Islet of Langerhans (tissue), 1 donor: ENCODE data around the gene POLA2.
"Not testable (repeated sequence)": the region's sequence is repeated elsewhere in the genome, so short reads cannot be mapped to it uniquely, and the experiment has no call there.

ENCODE experiments used
- FAIRE-seq: peaks from one replicate; lab custom pipeline; 2011; peaks lifted over from hg19 to GRCh38; lab: Jason Lieb, UNC

The POLA2 gene

DNA sequence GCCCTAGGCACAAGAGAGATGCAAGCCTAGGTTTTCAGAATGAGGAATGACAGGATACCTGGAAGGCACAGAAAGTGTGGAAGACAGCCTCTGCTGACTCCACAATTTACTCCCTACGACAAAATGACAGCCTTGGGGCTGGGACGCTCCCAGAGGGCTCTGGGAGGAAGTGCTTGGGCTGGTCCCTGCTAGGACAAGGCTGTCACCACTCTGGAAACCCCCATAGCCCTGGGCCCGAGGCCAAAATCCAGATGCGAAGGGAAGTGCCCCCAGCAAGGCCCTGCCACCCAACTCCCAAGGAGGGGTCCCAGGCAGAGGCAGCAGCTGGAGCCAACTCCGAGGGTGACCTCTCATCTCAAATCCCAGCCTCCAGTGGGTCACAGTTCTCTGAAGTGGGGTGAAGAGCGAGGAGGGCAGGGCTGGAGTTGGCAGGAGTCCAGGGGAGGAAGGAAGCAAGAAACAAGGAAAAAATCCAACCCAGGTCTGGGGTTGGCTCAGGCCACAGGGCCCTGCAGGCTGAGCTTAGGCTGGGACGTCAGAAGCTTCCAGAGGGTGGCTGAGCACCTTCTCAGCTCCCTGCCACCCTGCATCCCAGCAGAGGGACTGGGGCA is 46.6 kb downstream of the POLA2 start:
- no peak for FAIRE-seq

DNA sequence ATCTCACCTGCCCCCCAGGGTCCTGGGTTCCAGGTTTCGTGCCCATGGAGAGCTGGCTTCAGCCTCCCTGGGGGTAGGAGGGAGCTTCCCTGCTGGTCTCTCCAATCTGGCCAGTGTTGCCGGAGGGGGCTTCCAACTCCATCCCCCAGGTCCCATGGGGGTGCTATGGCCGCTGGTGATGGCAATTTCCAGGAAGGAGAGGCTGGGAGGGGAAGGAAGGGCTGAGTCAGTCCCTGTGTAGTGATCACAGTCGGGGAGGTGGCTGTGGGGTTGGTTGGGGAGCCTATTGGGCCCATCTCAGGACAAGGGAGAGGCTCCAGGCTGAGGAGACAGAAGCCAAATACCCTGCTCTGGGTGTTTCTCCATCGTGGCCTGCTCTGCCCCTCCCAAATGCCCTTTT is 47.2 kb downstream of the POLA2 start:
- no peak for FAIRE-seq

DNA sequence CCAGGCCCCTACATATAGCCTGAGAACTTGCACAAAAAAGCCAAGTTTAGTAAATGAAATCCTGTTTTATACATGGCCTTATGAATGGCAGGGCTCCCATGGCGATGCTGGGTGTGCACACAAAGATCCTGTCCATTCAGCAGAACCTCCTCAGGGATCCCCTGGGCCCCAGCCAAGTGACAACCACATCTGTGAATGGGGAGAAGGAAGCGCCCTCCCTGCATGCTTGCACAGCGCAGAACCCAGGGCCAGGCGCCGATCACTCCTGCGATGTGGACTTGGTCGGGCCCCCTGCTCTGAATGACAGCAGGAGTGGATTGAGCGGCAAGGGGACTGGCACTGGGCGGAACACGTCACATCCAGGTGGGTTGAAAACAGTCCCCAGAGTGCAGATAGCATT is 48.5 kb downstream of the POLA2 start:
- no peak for FAIRE-seq

DNA sequence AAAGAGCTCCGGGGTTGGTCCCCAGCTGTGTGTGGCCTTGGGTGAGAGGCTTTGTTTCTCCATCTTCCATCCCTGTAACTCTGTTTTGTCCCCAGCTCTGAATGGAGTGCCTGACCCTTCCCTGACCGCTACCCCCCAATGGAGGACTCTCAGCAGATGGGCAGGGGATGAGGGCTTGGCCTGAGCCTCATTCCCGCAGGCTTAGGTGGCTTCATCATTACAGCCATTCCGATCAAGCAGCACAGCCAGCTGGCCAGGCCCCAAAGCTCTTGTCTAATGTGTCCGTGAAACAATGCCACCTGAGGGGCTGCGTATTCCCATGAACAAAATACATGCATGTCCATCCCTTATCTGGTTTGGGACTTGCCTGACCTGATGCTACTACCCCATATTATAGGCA is 49.0 kb downstream of the POLA2 start:
- FAIRE-seq, result no peak

DNA sequence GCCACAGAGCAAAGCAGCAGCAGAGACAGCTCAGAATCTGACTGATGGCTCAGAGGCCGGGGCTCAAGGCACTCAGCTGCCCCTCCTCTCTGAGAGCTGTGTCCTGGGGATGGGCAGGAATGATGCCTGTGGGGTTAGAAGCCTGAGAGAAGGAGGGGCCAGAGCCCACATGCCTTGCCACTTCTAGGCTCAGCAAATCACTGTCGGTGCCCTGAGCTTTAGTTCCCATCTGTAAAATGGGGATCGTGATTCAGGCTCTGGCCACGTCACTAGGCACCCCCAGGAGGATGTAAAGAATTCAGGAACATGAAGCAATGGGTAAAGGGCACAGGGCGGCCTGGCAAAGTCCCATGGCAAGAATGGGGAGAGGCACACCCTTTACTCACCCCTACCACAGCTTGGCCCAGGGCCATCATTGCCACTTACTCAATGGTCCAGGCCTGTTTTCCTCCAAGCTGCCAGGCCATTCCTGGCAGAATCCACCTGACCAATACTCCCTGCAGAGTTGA is 49.5 kb downstream of the POLA2 start:
- no peak for FAIRE-seq

DNA sequence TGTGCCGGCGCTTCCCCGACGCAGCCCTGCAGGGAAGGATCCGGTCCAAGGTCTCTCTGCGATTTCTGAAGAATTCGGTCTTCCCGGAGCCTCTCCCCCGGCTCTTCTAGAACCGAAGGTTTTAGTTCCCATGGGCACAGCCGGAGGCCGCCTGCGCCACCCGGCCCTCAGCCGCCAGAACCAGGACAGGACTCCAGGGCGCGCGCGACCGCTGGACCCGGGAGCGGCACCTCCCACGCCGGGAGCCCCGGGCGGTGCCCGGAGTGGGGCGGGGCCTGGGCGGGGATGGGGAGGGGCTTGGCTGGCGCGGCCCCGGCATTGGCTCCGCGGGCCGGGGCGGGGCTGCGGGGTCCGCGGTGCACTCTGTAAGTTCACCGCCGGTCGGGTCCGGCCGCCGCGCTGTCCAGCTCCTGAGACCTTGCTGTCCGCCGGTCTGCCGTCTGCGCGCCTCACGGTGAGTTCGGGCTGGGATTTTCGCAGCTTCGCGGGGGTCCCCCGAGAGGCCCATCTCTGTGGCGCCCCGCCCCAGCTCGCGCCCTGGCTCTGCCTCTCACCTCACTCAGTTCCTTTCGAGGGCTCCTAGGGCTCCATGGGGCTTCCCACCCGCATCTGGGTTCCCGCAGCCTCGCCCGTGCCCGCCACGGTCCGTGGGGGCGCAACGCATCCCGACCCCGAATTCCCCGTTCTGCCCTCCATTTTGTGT is 52.9 kb downstream of the POLA2 start, which contains the start of gene CDC42EP2:
Gene CDC42EP2 (plus strand): TSS at position 366 of the 703 bp plus-strand sequence. CDS start 6,033 bp downstream, outside the sequence.
- no peak for FAIRE-seq

DNA sequence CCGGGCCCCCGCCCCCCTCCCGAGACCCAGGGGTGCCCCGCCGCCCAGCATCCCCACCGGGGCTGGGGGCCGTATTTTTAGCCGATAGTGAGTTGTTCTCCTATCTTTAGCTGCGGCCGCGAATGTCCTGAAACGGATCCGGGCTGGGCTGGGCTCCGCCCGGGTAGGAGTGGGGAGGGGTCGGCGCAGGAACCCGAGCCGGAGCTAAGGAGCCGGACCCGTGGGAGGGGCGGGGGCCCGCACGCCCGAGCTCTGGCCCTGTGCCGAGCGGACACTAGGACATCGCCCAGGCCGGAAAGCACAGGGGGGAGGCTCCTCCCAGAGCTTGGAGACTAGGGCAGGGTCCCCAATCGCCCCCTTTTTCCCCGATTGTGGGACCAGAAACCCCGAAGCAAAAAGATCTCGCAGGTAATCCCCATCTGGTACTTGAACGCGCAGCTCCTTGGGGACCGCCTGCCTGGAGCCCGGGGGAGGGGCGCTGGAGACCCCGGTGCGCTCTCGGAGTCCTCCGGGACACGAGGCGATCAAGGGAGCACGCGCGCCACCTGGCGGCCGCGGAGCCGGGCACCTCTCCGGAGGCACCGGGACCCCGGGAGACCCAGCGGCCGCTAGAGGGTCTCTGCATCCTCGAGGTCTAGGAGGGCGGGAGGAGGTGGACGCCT is 53.6 kb downstream of the POLA2 start:
- FAIRE-seq, result no peak

DNA sequence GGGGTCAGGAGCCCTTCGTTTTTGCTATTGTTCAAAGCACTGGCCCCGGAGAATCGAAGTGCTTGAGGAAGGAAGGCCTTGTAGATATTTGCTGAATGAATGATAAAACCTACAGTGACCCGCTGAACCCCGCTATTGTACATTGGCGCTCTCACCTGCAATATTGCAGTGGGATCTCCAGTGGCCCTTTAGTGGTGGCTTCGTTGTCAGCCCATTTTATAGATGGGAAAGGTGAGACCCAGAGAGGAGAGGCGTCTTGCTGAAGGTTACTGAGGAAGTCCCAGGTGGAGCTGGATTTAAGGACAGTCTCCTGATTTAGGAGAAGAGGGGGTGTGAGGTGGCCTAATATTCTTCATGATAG is 54.1 kb downstream of the POLA2 start:
- no peak for FAIRE-seq

DNA sequence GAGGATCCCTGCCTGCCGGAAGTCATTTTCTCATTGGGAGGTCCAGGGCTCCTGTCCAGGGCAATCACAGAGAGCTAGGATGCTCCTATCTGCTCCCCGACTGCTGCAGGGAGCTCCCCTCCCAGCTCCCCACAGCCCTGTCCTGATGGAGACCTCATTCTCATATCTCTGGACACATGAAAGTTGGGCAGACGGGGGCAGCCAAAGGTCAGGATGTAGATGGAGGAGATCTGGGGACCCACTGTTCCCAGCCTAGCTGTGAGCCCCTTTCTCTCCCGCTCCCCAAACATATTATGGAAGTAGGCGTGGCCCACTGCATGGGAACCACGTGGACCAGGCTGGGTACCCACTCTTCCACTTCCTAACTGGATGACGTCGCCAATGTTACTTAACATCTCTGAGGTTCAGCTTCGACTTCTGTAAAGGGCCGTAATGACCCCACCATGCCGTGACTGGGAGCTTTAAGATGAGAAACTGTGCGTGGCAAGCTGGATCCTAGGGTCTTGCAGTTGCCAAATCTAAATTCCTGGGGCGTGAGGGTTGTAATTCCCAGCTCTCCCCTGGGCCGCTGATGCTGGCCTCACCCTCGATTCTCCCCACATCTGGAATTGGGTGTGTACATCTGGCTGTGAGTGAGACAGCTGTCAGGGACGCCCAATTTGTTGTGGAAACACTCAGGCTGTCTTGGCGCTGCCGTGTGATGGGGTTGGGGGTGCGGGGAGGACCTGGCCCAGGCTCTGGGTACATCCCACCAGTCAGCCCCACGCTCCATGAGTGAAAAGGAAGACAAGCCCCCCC is 54.7 kb downstream of the POLA2 start:
- FAIRE-seq, result no peak

DNA sequence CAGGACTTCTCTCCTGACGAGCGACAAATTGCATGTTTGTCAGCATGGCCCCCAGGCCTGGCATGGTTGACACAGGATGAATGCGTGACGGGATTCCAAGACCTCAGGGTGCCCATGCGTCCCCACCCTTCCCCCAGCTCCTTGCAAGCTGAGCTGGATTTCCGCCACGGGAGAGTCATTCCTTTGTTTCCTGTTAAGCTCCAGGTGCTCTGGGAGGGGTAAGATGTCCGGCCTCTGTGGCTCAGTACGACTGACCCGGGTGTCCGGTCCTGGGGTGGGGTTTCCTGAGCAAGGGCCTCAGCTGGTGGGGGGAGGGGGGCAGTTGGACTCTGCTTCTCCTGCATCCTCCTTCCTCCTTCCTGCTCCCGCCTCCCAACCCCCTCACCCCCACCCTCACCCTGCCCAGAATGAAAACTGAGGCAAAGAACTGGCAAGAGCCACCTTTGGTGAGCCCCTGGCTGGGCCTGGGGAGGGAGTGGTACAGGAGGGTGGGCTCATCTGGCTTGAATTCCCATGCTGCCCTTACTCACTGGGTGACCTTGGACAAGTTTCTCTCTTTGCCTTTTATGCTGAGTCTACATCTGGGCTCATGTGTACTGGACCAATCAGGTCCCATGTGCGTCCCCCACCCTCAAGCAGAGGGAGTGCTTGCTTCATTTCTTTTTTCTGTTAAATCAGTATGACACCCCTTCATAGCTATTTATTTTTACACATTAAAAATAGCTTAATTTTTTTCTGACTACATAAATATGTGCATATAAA is 55.4 kb downstream of the POLA2 start:
- no peak for FAIRE-seq

DNA sequence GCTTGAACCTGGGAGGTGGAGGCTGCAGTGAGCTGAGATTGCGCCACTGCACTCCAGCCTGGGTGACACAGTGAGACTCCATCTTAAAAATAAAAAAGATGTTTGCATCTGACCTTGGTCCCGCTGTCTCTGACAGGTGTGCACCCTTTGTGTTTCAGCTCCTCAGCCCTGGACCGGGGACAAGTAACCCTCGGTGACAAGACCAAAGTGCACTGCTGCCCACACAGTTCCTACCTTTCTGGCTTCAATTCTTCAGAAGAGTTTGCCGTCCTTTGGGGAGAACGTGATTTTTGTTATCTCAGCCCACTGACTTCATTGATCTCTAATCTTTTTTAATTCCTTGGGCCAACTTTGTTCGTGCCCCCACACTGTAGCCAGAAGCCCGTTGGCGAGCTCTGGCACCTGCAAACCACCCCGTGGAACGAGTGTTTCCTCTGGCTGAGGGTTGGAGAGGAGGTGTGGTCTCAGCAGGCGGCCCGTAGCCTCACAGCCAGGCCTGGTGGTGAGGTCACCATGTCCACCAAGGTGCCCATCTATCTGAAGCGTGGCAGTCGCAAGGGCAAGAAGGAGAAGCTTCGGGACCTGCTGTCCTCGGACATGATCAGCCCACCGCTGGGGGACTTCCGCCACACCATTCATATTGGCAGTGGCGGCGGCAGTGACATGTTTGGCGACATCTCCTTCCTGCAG is 58.8 kb downstream of the POLA2 start:
- FAIRE-seq, result no peak

DNA sequence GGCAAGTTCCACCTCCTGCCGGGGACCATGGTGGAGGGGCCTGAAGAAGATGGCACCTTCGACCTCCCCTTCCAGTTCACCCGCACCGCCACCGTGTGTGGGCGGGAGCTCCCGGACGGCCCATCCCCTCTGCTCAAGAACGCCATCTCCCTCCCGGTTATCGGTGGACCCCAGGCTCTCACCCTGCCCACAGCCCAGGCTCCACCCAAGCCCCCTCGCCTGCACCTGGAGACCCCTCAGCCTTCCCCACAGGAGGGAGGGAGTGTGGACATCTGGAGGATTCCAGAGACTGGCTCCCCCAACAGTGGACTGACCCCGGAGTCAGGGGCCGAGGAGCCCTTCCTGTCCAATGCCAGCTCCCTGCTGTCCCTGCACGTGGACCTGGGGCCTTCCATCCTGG is 59.3 kb downstream of the POLA2 start:
- FAIRE-seq, result no peak

DNA sequence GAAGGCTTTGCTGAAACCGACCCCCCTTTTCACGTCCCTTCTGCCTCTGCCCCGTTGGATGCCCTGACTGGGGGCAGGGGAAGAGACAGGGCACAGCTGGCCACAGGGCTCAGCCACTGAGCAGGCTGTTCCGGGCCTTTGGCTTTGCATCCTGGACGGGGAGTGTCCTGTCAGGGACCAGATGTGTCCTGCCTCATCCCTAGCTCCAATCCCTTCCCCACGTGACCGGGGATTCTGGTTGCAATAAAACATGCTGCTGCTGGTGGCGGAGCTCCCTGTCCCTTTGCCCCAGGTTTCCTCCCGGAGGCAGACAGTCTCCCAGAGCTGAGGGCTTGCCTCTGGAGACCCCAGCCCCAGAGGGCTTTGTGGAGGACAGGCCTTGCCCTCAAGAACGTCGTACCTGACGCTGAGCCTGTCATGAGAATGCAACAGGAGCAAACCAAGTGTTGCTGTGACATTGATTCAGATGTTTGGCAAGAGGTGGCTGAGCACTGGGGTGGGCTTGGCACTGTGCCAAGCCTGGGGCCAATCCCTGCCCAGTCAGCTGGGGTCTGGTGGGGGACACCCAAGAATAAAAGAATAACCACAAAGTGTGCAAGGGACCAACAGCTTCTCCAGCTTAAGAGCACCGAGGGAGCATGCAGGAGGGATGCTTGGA is 60.2 kb downstream of the POLA2 start:
- no peak for FAIRE-seq

DNA sequence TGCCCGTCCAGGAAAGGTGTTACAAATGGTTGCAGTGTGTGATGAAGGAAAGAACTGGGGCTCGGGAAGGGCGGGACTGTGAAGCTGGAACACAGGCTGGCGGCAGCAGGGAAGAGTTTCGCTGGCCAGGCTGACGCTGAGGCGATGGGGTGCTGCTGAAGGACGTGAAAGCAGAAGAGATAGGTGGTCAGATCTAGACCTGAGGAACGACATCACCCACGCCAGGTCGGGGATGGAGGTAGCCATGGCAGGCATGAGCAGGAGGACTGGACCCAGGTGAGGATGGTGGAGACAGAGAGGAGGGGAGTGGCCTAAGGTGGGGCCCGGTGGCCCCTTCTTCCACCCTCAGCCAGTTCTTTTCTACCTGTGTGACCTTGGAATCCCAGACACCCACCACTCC is 62.1 kb downstream of the POLA2 start:
- no peak for FAIRE-seq

DNA sequence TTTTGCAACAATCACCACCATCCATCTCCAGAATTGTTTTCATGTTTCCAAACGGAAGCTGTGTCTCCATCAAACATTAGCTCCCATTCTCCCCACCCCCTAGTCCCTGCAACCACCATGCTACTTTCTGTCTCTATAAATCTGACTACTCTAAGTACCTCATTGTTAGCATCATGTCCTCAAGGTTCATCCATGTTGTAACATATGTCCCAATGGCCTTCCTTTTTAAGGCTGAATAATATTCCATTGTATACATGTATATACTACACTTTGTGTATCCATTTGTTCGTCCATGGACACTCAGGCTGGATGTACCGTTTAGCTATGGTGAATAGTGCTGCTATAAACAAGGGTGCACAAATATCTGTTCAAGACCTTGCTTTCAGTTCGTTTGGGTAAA is 63.7 kb downstream of the POLA2 start:
- FAIRE-seq, result no peak

DNA sequence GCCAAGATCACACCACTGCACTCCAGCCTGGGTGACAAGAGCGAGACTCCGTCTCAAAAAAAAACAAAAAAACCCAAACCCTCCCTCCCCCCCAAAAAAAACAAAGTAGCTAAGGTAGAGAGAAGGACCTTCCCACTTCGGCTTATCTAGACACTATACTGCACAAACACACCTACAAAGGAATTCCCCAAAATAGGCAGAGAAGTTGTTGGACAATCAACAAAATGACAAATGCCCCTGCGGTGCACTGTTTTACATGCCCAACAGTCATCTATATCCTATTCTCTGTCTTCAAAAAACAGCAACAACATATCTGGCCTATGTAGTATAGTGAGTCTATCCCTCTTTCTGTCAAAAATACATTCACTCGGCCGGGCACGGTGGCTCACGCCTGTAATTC is 65.3 kb downstream of the POLA2 start:
- FAIRE-seq, result no peak

DNA sequence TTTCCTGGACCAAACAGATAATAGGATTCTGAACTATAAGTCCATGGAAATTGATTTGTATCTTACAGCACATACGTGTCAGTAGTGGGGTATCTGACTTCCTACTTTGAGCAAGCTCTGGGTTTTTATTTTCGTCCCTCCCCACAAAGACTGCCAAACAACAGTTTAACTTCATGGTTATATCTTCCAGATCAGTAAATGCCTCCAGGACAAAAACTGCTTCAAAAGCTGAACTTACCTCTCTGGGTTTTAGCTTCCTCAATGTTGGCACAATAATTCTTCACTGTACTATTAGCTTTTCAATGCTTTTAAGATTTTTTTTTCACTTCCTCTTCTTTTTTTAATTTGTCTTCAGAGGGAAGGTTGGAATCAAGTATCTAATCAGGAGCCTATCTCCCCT is 67.7 kb downstream of the POLA2 start:
- FAIRE-seq, result no peak

DNA sequence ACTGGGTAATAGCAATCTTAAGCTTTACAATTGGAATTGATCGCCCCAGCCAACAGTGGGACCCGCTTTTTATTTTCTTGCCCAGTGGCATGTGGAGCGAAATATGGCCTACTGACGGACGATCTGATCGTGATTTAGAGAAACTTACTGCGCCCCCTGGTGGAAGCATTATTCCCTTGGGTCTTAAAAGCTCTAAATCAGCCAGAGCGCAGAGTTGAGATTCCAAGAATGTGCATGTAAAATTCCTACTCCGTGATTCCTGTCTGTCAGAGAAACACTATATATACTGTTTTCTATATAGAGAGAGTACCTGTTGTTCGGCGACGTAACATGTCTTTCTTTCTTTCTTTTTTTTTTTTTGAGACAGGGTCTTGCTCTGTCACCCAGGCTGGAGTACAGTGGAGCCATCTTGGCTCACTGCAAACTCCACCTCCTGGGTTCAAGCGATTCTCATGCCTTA is 68.2 kb downstream of the POLA2 start:
- no peak for FAIRE-seq

DNA sequence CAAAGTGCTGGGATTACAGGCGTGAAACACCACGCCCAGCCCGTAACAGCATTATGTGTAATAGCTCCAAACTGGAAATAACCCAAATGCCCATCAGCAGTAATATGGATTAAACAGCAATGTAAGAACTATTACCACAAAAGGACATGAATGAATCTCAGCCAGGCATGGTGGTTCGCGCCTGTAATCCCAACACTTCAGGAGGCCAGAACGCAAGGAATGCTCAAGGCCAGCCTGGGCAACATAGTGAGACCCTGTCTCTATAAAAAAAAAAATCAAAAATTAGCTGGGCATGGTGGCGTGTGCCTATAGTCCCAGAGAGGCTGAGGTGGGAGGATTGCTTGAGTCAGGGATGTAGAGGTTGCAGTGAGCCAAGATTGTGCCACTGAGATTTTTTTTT is 68.8 kb downstream of the POLA2 start:
- no peak for FAIRE-seq

DNA sequence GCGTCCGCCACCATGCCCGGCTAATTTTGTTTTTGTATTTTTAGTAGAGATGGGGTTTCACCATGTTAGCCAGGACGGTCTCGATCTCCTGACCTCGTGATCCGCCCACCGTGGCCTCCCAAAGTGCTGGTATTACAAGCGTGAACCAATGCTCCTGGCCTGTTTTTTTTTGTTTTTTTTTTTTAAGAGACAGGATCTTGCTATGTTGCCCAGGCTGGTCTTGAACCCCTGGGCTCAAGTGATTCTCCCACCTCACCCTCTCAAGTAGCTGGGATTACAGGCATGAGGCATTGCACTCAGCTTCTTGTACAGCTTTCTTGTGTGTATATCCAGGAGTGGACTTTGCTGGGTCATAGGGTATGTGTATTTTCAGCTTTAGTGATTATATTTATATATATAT is 70.8 kb downstream of the POLA2 start:
- not testable (repeated sequence) for FAIRE-seq
